ENCODE measurements around the gene MTSS2.

The MTSS2 gene

DNA sequence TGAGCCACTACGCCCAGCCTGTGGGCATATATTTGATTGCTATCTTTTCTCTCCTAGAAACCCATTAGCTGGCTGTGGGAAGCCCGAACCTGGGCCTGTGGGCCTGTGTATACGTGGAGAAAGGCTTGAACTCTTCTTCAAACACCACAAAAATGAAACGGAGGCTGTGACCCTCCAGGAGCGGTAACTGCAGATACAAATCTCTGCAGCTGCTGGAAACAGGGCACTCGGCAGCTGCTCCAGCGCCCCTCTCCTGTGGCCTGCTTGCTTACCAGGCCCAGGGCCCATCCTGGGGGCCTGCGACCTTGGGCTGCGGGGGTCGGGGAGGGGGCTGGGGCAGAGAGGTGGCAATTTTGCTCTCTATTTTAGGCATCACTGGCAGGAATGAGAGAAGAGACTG is 28.0 kb upstream of the MTSS2 start:
- no peak for DNase-seq

DNA sequence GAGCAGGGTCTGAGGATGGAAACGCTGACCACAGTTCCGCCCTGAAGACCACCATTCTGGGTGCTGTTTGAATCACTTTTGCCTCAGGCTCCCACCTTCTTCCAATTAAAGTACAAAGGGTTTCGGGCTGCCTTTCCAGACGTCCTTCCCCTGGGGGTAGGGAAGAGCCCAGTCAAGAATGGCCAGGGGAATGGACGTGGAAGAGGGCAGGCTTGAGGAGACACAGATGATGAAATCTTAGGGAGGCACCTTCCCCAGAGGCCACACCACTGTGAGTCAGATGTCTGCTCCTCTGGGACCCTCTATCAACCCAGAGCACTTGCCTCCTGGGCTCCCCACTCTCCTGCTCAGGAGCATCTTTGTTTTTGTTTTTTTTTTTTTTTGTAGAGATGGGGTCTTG is 27.5 kb upstream of the MTSS2 start:
- no peak for DNase-seq

DNA sequence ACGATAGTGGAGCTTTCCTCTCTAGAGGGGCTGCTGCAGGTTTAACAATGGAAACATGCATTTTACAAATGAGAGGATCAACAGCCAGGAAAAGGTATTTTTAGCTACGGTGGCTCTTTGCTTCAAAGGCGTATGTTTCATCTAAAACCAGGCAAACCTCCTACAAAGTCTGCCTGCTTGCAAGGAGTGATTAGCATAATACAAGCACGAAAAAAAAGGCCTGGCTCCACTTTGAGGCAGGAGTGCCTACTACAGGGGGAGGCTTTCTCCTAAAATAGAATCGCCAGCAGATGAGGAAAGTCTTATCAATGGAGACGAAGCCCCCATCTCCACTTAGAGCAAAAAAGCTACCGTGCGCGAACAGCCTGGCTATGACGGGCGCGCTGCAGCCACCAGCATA is 27.1 kb upstream of the MTSS2 start:
- no peak for DNase-seq

DNA sequence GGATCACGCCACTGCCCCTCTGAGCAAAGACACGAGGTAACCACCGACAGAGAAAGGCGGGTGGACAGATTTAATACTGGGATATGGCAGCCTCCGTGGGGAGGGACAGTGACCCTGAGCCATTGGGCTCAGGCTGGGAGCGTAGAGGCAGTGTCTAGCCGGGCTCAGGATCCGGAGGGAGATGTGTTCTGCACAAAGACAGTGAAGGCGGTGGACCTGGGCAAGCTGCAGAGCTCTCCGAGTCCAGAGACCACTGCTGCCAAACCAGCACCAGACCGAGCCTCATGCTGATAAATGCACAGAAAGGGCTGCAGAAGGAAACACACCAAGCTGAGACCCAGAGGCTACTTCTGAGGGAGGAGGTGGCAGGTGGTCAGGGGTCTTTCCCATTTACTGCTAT is 26.5 kb upstream of the MTSS2 start:
- no peak for DNase-seq

DNA sequence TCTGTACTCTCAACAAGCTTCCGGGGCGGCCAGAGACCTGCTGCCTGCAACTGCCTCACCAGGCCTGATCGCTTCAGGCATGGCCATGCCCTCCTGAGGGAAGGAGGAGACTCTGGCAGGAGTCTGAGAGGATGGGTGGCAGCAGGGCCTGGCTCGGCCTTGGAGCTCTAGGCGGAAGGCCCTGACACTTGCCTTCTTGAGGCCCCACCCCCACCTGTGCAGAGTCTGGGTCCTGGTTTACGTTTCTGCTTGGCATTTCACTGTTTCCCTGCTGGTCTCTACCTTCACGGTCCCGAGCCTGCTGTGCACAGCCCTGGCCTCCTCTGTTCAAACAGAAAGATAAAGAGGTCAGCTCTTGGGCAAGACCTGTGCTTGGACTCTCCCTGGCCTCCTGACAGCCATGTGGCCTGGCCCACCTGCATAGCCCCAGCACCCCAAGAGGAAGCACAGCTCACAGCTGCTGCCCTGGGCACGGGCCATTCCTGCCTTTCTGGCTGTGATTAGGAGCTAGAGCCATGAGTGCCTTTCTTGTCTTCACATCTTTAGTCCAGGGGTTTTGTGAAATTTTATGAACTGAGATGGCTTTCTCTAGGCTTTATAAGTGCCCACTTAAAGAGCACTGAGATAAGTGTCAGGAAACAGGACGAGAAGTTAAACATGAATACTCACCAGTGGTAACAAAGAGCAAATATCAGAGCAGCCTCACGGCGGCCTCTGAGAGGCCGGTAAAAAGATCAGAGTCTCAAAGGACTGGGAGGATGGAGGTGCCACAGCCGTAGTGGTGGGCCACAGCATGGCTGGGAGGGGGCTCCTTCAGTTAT is 25.6 kb upstream of the MTSS2 start:
- DNase-seq: no peak

DNA sequence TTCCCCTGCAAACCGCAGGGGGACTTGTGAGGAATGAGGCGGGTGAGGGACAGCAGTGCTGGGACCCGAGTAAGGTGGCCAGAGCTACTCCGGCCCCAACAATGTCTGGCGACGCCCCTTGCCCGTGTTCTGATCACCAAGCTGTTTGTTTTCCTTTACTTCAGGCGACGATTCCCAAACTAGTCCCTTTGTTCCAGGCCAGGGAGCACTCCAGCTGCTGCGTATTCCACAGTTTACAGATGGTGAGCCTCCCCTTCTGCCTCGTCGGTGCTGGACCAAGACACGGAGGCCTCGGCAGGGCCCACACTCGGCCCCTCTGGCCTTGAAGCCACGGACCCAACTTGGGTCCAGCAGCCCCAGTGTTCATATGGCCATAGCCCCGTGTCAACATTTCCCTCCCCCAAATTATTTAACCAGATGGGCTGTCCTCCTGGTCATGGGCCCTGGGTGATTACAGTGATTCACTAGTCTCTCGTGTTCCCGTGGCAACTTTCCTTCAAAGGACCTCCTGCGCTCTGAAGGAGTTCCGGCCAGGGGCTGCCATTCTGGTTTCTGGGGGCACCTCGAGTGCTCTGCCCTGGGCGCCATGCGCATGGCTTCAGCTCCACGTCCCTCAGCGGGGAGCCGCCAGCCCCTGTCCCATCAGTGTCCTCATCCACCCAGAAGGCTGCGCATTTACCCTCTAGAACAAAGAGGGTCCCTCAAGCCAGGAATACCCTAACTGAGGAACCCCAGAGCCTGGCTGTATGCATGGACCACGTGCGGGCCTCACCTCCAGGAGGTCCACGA is 24.8 kb upstream of the MTSS2 start:
- no peak for DNase-seq

DNA sequence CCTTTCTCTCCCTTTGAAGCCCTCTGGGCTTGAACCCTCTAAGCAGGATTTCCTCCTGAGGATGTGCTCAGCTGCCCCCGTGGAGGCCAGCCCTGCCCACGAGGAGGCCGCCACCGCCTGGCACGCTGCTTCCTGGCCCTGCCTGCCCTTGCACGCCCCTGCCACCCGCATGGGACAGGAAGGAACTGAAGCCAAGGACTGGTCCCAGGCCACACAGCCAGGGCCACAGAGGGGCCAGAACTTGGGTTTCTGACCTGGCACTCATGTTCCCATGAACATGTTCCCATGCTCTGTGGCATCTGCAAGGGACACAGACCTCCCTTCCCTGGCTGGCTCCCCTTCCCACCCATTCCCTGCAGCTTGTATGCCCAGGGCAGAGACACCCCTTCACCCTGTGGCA is 24.1 kb upstream of the MTSS2 start:
- DNase-seq: no peak

DNA sequence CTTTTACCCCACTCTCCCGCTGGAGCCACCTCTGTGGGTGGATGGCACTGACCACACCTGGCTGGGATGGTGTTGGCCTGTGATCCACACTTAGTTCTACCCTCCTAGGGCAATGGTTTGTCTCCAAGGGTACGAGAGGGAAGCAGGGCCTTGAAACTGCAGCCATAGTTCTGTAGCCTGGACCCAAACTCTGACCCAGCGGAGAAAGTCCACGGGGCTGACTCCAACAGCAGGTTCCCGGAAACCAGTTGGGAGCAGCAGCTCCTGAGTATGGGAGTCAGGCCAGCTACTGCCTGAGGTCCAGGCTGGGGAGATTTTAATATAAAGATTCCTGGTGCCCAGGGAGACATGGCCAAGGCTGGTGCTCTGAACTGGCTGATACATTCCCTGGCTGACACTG is 23.6 kb upstream of the MTSS2 start:
- DNase-seq: no peak

DNA sequence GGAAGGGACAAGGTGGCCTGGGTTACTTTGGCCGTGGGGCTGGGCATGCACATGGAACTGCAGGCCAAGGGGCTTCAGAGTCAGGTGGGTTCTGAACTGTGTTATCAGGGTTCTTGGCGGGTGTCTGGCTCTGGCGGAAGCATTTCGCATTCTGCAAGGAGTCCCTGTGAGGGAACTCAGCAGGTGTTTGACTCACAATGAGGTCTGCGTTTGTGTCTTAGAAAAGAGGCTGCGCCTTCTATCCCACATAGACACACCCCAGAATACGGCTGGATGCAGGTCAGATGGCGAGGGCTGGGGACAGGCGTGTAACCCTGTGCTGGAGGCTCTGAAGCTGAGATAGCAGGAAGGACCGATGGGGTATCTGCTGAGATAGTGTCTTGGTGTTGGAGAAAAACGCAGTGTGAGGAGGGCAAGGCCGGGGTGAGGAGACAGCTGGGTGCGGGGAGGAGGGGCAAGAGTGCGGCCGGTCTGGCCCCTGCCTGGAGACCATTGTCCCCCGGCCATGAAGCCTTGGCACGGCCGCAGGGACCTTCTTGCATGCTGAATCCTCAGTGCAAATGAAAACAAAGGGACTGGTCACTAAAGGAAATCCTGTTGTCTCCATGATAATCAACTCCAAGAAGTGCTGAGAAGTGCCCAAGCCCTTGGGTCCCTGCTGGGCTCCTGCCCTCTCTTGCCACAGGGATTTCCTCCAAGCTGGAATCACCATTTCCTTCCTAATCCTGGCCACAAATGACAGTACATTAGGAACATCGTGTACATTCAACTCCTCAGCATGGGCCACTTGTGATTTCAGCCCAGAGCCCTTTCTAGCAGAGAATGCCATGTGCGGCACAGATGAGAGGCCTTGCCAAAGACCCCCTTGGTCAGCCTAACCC is 22.8 kb upstream of the MTSS2 start:
- no peak for DNase-seq

DNA sequence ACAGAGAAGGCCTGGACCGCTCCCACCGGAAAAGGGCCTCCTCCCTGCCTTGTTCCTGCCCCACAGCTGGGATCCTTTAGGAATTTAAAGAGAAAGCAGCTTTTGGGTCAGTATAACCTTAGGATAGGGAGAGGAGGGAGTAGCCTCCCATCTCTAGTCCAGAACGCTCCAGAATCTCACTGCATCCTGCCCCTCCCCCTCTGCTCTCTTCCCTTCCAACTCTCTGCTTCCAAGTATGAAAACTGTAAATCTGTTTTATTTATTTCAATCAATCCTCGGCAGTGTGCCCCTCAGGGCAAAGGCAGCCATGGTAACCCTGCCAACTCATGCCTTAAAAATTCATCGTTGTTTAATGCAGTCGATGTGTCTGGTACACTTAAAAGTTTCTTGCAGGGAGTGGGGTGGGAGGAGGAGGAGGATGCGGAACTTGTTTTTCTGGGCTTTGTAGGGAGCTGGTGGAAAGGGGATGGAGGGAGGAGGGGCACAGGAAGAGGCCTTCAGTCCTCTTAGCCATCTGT is 21.2 kb upstream of the MTSS2 start:
- DNase-seq: no peak

DNA sequence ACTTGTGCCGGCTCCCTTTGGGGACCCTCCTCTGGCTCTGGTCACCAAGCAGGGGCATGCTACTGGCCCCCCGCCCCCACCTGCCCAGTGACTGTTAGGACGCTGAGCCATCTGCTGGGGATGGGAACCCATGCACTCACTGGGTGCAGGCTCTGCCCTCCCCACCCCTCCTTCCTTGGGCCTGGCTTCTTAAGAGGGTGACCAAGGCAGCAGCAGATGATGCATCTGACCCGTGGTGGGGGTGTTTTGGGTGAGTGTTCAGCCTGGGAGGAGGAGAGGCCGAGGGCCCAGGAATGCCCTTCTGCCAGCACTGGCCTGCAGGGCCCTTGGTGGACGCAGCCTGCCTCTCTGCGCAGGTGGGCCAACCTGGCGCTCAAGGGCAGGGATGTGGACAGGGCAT is 19.2 kb upstream of the MTSS2 start:
- DNase-seq: no peak

DNA sequence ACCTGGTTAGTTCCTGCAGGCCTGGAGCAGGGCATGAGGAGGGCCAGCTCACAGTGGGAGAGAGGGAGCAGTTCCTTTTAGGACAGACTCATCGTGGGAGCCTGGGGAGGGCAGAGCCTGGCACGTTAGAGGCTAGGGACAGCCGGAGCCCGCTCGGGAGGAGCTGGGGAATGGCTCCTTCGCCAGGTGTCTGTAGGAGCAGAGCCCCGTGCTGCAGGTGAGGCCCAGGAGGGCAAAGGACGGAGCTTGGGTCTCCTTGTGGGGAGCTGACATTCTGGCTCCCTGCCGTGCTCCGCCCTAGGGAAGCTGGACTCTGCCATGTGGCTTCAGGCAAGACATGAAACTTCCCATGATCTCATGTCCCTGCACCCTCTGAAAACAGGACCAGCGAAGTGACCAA is 18.7 kb upstream of the MTSS2 start:
- DNase-seq: no peak

DNA sequence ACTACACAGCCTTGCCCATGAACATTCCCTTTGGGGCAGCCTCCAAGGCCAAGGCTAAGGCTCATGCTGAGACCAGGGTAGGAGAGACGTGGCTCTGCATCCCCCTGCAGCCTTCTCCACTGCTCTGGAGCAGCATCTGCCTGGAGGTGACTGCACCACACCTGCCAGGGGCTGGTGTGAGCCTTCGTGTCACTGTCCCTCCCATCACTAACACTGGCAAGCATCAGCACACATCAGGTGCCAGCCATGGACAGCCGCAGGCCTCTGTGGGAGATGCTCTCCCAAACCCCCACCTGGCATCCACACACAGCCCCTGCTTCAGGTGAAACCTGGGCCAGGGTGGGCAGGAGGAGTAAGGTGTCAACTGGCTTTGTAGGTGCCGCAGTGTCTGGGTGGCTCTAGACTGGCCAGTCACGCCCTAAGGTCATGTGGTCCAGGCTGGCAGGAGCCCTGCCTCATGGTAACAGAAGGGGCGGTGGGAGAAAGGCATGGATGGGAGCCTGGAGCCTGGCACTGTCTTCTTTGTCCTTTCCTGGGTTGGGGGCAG is 18.1 kb upstream of the MTSS2 start:
- DNase-seq: no peak

DNA sequence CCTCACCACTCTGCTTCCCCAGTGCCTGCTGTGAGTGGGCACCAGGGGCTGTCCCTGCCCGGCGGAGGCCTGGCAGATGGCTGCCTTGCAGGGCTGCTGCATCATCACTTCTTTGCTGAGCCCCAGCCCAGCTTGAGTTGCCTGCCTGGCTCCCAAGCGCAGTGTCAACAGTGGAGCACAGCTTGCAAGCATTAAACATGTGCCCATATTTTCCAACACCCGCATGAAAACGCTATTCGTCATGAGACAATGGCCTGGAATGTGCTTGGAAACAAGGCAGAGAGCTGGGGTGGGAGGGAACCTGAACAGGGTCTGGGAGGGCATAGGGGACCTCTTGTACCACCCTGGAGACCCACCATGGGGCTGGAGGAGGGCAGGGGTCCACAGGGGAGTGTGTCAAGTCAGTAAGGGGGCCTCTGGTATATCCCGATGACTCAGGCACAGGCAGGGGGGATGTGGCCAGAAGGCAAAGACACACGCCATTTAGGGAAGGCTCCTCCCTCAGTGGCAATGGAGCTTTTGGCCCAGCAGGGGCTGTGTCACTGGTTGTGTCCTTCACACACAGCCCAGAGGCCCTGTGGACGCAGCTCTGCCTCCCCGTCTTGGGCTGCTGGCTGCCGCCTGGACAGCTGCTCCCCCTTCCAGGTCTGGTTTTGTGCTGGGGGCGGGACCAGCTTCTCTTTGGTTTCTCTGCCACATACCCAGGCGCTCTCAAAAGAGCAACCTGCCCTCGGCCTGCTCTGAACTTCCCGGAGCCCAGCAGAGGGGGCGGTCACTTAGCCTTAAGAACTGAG is 17.4 kb upstream of the MTSS2 start:
- DNase-seq: no peak

DNA sequence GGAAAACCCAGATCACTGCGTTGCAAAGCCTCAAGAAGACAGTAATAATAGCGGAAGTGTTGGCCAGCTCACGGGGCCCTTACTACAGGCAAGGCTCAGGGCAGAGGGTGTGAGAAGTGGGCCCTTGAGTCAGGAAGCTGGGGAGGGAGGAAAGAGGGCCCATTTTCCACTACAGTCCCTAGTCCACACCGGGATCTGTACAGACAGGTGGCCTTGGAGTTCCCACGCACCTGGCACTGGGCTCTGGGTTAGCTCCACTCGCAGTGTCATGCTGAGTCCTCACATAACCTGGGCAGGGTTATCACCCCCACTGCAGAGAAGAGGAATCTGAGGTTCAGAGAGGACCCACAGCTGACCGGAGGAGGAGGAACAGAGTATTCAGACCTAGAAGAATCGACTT is 16.8 kb upstream of the MTSS2 start:
- DNase-seq: no peak

DNA sequence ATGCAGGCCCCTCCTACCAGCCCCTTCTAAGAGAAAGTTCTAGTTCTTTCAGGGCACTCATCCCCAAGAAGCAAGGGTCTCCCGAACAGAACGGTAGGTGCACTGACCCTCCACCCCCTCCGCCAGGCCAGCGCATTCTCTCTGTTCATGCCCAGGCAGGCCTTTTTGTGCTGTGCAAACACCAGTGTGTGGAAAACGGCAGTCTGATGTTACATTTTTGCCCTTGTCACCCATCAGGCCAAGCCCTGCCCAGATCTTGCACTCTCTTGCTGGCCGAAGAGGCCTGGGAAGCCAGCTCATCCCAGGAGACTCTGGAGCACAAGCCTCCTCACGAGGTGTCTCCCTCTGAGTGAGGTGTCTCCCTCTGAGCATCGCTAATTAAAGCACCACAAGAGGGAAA is 16.1 kb upstream of the MTSS2 start:
- no peak for DNase-seq

DNA sequence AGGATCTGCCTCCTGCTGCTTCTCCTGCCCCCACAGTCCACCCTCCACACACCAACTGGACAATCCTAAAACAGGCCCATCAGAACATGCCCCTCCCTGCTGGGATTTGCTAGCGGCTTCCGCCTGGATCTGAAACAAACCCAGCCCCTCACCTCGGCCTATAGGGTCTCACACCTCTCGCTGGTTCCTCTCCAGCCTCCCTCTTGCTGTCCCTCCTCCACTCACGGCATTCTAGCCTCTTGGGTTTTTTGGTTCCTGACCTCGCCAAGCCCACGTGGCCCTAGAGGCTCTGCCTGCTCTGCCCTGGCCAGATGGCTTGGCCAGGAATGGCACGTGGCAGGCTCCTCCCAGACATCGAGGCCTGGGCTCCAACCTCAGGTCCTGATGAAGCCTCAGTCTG is 15.7 kb upstream of the MTSS2 start:
- DNase-seq: no peak

DNA sequence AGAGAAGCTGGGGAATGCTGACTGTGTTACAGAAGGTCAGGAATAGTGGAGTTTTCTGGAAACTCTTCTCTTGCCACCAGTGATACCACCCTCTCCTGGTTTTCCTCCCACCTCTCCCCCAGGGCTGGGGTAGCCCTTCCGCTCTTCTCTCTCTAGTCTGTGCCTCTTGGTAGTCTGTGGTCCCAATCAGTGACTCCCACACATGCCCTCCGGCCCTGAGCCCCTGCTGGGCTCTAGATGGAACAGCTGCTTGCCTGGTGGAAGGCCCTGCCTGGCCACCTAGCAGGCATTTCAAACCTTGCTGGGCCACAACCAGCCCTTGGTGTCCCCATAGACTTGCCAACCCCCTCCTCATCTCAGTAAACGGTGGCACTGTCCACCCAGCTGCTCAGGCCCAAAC is 15.2 kb upstream of the MTSS2 start:
- no peak for DNase-seq

DNA sequence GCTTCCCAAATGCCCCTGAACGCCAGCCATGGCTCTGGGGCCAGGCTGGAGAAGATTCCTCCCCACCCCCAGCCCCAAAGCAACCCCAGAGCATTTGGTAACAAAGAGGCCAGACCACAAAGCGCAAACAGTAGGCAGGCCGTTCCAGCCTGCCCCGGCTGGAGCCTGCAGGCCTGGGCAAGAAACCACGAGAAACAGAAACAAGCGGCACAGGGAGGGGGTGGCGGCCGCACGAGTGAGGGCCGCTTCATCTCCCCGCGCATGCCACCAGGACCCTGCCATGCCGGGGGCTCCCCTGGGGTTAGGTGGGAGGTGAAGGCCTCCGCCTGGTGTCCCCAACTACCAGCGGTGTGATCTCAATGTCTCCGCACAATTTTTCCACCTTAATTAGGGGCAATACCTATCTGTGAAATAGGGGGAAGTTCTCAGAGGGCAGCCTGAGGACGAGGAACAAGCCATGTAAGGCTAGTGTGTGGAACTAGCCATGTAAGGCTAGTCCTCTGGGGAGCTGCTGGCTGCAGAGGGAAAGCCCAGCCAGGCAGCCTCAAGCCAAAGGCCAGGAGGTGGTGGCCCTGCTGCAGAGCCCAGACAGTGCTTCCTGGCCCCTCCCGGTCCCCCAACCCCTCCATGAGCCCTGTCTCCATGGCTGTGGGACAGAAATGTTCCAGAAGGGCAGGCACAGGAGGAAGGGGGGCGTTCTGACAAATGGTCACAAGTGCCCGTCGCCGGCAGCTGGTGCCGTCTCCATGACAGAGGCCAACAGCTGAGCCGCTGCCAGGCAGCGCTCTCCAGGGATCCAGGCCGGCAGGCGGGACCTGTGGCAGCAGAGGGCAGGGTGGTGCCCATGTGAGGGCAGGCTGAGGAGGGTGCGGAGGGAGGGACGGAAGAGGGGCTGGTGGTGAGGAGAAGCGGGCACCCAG is 14.5 kb upstream of the MTSS2 start:
- no peak for DNase-seq

DNA sequence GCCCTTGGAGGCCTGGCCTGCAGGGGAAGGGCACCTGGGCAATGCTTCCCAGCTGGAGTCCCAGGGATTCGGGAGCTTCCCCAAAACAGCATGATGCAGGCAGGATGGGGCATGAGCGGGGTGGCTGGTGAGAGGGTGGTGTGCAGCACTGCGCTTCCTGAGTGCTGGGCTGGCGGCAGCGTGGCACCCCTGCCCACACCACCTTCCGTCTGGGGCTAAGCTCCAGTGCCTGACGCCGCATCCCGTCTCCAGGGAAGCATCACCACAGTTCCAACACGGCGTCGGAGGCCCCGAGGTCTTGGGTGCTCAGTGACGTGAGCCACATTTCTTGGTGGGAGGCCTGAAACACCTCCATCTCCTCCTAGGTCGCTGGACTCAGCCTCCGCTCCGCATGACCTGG is 13.8 kb upstream of the MTSS2 start:
- DNase-seq: no peak

DNA sequence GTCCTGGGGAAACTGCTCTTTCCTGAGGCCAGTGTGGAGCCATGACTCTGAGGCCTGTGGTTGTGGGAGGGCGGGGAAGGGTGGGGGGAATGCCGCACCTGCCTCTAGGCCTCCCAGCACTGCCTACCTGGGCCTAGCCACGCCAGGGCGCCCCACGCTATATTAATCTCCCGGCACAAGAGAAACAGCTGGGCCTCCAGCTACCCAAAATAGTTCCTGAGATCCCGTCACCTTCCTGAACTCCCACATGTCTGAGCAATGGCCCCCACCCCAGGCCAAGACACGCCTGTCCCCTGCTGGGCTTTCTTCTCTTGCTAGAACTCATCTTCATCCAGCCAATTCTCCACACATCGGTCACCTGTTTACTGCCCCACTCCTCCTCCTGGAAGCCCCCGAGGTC is 13.0 kb upstream of the MTSS2 start:
- DNase-seq: no peak
